Fibroblast of pulmonary artery (primary cell): ENCODE results near the gene CLDN14.

Experiments used
- DNase-seq: peaks from one replicate; pipeline ENCODE4 v3.0.0-alpha.2; 2010; ENCODE audit warnings: low read depth
- H3K4me3 ChIP-seq: replicated peaks from 2 replicates; pipeline ENCODE4 v1.5.1; 2011; ENCODE audit warnings: low read depth, mild to moderate bottlenecking, control low read depth, low read length, moderate library complexity
- TF ChIP-seq, protein P1 (sequence below): IDR thresholded peaks from 2 replicates; pipeline ENCODE4 v1.5.1; 2011; ENCODE audit warnings: mild to moderate bottlenecking, control low read depth, low read length, inconsistent platforms; ENCODE audit errors: missing control alignments

CLDN14 gene

DNA sequence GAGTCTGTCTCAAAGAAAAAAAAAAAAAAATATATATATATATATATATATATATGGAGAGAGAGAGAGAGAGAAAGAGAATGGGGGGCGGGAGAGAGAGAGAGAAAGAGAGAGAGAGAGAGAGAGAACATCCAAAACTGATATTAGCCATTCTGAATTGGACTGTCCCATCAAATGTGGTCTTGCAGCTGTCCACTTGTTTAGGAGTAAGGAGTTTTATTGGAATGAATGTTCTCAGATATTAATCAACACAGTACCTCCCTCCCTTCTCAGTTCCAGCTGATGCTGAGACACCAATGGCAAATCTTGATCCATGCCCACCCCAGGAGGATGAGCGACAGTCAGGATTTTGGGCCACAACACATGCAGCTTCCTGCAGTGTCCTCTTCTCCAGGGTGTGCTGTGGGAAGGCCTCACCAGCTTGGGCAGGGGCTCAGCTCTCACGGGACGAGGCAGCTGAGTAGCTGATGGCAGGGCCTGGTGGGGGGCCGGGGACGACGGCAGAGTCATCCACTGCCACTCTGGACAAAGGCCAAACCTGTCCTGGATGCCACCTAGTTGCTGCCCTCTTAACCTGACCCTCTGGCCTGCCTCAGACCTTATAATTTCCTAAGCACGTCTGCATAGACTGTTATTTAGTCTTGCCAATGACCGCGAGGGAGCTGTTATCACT is 9.3 kb upstream of the CLDN14 start:
- TF ChIP-seq, protein P1, sequence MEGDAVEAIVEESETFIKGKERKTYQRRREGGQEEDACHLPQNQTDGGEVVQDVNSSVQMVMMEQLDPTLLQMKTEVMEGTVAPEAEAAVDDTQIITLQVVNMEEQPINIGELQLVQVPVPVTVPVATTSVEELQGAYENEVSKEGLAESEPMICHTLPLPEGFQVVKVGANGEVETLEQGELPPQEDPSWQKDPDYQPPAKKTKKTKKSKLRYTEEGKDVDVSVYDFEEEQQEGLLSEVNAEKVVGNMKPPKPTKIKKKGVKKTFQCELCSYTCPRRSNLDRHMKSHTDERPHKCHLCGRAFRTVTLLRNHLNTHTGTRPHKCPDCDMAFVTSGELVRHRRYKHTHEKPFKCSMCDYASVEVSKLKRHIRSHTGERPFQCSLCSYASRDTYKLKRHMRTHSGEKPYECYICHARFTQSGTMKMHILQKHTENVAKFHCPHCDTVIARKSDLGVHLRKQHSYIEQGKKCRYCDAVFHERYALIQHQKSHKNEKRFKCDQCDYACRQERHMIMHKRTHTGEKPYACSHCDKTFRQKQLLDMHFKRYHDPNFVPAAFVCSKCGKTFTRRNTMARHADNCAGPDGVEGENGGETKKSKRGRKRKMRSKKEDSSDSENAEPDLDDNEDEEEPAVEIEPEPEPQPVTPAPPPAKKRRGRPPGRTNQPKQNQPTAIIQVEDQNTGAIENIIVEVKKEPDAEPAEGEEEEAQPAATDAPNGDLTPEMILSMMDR = no peak
- no peak overlapping the region for H3K4me3 ChIP-seq
- DNase-seq = no peak

DNA sequence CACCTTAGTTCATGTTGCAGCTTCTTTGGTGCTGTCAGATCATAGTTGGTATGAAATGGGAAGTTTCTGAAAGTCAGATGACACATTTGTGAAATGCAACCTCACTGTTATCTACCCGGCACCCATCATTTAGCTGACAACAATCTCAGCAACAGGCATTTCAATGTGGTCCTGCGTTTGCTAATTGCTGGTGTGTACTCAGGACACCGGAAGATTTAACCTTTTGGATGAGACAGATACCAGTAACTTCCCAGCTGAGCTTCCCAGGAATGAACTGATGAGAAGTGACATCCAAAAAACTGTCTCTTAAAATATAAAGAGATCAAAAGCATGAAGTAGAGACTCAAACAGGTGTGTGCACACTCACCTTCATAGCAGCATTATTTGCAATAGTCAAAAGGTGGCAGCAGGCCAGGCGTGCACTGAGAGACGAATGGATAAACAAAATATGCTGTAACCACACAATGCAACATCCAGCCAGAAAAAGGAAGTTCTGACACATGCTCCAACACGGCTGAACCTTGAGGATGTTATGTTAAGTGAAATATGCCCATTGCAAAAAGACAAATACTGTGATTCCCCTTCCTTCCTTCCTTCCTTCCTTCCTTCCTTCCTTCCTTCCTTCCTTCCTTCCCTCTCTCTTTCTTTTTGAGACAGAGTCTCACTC is 7.9 kb upstream of the CLDN14 start:
- TF ChIP-seq, protein P1 = no peak
- peak; percentile 66 for DNase-seq
- no peak overlapping the region for H3K4me3 ChIP-seq

DNA sequence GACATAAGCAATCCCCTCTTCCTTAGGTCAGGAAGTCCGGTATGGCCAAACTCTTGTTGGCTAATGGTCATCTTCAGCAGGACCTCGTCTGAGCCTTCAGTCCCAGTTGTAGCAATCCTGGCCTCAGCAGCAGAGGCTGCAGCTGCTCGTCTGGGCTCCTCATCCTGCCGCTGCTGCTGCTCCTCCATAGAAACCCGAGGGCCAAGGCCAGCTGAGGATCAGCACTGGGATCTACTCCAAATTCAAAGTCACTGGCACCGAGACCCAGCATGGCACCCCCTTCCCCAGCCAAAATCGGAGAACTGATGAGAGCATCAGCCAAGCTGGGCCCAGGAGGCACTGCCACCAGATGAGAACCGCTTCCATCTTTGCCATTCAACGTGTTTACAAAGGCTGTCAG is 6.3 kb upstream of the CLDN14 start:
- TF ChIP-seq, protein P1 = no peak
- H3K4me3 ChIP-seq = no peak overlapping the region
- no peak for DNase-seq

DNA sequence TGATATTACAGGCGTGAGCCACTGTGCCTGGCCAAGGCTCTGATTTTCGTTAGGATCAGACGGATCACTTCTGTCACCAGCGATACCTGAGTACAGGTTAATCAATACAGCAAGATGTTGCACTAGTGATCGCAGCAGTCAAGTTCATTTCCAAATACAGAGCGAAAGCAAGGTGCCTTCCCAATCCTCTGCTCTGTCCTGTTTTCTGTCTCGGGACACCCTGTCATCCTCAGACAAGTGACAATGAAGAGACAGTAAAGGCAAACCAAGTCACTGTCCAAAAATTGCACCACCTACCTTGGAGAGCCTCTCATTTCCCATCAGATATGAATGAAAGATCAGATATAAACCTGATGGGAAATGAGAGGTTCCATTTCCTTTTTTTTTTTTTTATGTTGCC is 5.6 kb upstream of the CLDN14 start:
- TF ChIP-seq, protein P1 = no peak
- no peak overlapping the region for H3K4me3 ChIP-seq
- DNase-seq = no peak

DNA sequence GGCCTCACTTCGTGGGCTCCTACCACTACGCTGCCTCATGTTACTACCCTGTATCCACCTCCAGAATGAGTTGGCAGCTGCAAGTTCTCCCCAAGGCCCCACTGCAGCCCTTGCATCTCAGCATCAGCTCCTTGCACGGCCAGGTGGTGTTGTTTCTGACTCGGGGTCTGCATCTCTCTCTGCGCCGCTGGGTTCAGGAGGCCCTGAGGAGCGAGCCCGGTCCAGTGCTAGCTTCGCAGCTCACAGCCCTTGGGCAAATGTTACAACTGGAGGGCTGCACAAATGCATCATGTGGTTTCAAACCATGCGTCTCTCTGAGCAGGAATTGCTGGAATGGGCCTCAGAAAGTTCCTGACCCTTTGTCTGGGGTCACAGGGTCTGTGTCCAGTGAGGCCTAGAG is 3.2 kb upstream of the CLDN14 start:
- no peak overlapping the region for H3K4me3 ChIP-seq
- TF ChIP-seq, protein P1 = no peak
- DNase-seq = no peak

DNA sequence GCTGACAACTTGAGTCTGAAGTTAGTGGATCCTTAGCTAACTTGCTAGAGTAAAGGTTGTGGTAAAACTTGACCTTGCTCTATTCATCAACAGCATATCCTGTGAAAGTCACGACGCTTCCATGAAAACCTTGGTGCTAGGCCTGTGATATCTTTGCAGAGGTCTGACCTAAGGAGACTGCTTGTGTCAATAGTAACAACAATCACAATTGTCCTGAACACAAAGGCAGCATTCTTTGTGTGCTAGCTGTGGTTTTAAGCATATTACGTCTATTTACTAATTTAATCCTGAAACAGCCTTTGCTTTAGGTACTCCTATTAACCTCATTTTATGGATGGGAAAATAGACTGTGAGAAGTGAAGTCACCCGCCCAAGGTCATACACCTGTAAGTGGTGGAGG is 2.8 kb upstream of the CLDN14 start:
- H3K4me3 ChIP-seq = no peak overlapping the region
- no peak for DNase-seq
- TF ChIP-seq, protein P1 = no peak

DNA sequence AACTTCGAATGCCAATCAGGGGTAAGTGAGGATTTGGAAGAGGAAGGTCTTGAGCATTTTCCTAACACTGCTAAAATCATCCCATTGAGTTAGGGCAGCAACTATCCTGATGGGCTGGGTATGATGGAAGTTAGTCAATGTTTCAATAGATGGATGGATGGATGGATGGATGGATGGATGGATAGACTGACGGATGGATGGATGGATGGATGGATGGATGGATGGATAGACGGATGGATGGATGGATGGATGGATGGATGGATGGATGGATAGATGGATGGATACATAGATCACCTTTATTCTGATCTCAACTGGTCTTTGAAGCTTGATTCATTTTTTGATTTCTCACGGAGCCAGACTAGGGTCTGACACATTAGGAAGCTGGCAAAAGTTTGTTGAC is 2.3 kb upstream of the CLDN14 start:
- H3K4me3 ChIP-seq = no peak overlapping the region
- TF ChIP-seq, protein P1 = no peak
- no peak for DNase-seq
